SK-N-SH treated with all-trans-retinoic acid at 6 μM for 48 hours (cell line): ENCODE results near the gene PHKG1.
"Not testable (repeated sequence)": the region's sequence is repeated elsewhere in the genome, so short reads cannot be mapped to it uniquely, and the experiment has no call there.

Experiments
- ATAC-seq: fragments of 200-7000 bp; cut with Tn5 transposase; 3 replicates; pipeline ENCODE4 v1.9.1; 2020; ENCODE audit warnings: mild to moderate bottlenecking, moderate library complexity
- ARNTL ChIP-seq: fragments of 450-650 bp; formaldehyde crosslinking; IDR thresholded peaks from 2 replicates; pipeline ENCODE4 v1.5.0; 2020; ENCODE audit warnings: low read depth, mild to moderate bottlenecking, moderate library complexity, borderline replicate concordance
- BACH2 ChIP-seq: fragments of 250-450 bp; sonication (Bioruptor Pico); IDR thresholded peaks from 2 replicates; pipeline ENCODE4 v1.9.0; 2021; ENCODE audit warnings: mild to moderate bottlenecking, borderline replicate concordance
- ESRRG ChIP-seq: fragments of 250-450 bp; sonication (Bioruptor Pico); IDR thresholded peaks from 2 replicates; pipeline ENCODE4 v1.6.1; 2021; ENCODE audit warnings: mild to moderate bottlenecking
- GLIS3 ChIP-seq: fragments of 250-450 bp; sonication (Bioruptor Pico); IDR thresholded peaks from 2 replicates; pipeline ENCODE4 v1.5.0; 2020; ENCODE audit warnings: mild to moderate bottlenecking, moderate library complexity
- ISL1 ChIP-seq: fragments of 250-450 bp; sonication (Bioruptor Pico); IDR thresholded peaks from 2 replicates; pipeline ENCODE4 v2.1.2; 2022; ENCODE audit warnings: mild to moderate bottlenecking, moderate library complexity
- OSR1 ChIP-seq: fragments of 250-450 bp; sonication (Bioruptor Pico); IDR thresholded peaks from 2 replicates; pipeline ENCODE4 v1.8.0; 2022; ENCODE audit warnings: moderate library complexity, mild to moderate bottlenecking, inconsistent platforms
- PPARA ChIP-seq: fragments of 250-450 bp; sonication (Bioruptor Pico); IDR thresholded peaks from 2 replicates; pipeline ENCODE4 v1.5.0; 2020; ENCODE audit warnings: mild to moderate bottlenecking, borderline replicate concordance
- RARB ChIP-seq: fragments of 250-450 bp; sonication (Bioruptor Pico); IDR thresholded peaks from 2 replicates; pipeline ENCODE4 v1.8.0; 2021; ENCODE audit warnings: mild to moderate bottlenecking, moderate library complexity
- SNAI2 ChIP-seq: fragments of 250-450 bp; sonication (Bioruptor Pico); IDR thresholded peaks from 2 replicates; pipeline ENCODE4 v1.5.0; 2020; ENCODE audit warnings: mild to moderate bottlenecking, moderate library complexity
- TCF4 ChIP-seq: fragments of 250-450 bp; sonication (Bioruptor Pico); IDR thresholded peaks from 2 replicates; pipeline ENCODE4 v1.8.0; 2021; ENCODE audit warnings: mild to moderate bottlenecking, moderate library complexity, borderline replicate concordance
- TOX ChIP-seq: fragments of 250-450 bp; sonication (Bioruptor Pico); IDR thresholded peaks from 2 replicates; pipeline ENCODE4 v1.8.0; 2021; ENCODE audit warnings: mild to moderate bottlenecking, moderate library complexity, borderline replicate concordance
- ZC3H10 ChIP-seq: fragments of 250-450 bp; sonication (Bioruptor Pico); IDR thresholded peaks from 2 replicates; pipeline ENCODE4 v1.5.1; 2021; ENCODE audit warnings: mild to moderate bottlenecking, moderate library complexity
- ZFP3 ChIP-seq: fragments of 250-450 bp; sonication (Bioruptor Pico); IDR thresholded peaks from 2 replicates; pipeline ENCODE4 v1.5.0; 2020; ENCODE audit warnings: mild to moderate bottlenecking, moderate library complexity
- ZFP30 ChIP-seq: fragments of 450-650 bp; formaldehyde crosslinking; IDR thresholded peaks from 2 replicates; pipeline ENCODE4 v1.5.0; 2022; ENCODE audit warnings: mild to moderate bottlenecking, moderate library complexity
- ZNF565 ChIP-seq: fragments of 450-650 bp; formaldehyde crosslinking; conservative IDR thresholded peaks from 2 replicates; pipeline ENCODE4 v1.5.0; 2020; ENCODE audit warnings: low read depth, mild to moderate bottlenecking, moderate library complexity
- ZNF70 ChIP-seq: fragments of 450-650 bp; formaldehyde crosslinking; IDR thresholded peaks from 2 replicates; pipeline ENCODE4 v1.5.0; 2020; ENCODE audit warnings: mild to moderate bottlenecking, moderate library complexity
- ZNF8 ChIP-seq: fragments of 450-650 bp; formaldehyde crosslinking; IDR thresholded peaks from 2 replicates; pipeline ENCODE4 v1.5.0; 2020; ENCODE audit warnings: mild to moderate bottlenecking, moderate library complexity
- TF ChIP-seq, protein P1 (sequence below): fragments of 250-450 bp; sonication (Bioruptor Pico); IDR thresholded peaks from 2 replicates; pipeline ENCODE4 v1.5.1; 2021; ENCODE audit warnings: mild to moderate bottlenecking, moderate library complexity
- TF ChIP-seq, protein P2 (sequence below): fragments of 250-450 bp; sonication (Bioruptor Pico); IDR thresholded peaks from 2 replicates; pipeline ENCODE4 v1.5.0; 2020; ENCODE audit warnings: mild to moderate bottlenecking, moderate library complexity
- TF ChIP-seq, protein P3 (sequence below): fragments of 250-450 bp; sonication (Bioruptor Pico); IDR thresholded peaks from 2 replicates; pipeline ENCODE4 v1.8.0; 2020; ENCODE audit warnings: mild to moderate bottlenecking, moderate library complexity, borderline replicate concordance

PHKG1 gene

DNA sequence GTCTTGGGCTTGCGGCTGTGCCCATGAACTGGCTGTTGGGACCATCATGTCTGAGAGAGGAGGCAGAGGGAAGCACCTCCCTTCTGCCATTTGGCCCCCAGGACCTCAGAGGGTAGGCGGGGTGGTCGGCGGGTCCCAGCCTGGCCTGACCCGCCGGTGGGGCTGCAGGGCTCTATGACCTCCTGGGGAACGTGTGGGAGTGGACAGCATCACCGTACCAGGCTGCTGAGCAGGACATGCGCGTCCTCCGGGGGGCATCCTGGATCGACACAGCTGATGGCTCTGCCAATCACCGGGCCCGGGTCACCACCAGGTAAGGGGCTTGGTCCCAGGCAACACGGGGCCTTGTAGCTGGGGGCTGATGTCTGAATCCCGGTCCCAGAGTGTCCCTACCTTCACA, 14.6 kb downstream of the PHKG1 start:
- no peak for ATAC-seq
- TF ChIP-seq, protein P1, sequence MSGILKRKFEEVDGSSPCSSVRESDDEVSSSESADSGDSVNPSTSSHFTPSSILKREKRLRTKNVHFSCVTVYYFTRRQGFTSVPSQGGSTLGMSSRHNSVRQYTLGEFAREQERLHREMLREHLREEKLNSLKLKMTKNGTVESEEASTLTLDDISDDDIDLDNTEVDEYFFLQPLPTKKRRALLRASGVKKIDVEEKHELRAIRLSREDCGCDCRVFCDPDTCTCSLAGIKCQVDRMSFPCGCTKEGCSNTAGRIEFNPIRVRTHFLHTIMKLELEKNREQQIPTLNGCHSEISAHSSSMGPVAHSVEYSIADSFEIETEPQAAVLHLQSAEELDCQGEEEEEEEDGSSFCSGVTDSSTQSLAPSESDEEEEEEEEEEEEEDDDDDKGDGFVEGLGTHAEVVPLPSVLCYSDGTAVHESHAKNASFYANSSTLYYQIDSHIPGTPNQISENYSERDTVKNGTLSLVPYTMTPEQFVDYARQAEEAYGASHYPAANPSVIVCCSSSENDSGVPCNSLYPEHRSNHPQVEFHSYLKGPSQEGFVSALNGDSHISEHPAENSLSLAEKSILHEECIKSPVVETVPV: no peak
- no peak for TF ChIP-seq SNAI2 (CRISPR knock-in tag)

DNA sequence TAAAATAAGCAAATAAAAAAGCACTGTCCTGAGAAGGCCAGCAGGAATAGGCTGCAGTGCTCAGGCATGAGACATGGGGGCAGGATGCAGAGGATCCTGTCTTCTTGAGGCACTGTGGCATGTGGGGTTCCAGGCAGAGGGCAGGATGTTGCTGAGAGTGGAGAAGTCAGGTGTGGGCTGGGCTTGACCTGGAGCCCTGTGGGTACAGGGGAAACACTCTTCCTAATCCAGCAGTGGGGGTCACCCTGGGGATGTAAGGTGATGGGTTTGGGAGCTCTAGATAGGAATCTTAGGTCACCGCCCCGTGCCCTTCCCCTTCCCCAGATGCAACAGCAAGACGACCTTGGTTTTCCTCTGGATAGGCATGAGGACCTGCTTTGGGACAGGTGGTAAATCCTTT, 15.1 kb downstream of the PHKG1 start:
- no peak for ATAC-seq
- no peak for TF ChIP-seq RARB (CRISPR knock-in tag)
- no peak for TF ChIP-seq ZNF8 (CRISPR knock-in tag)
- TF ChIP-seq, protein P1: no peak
- no peak for TF ChIP-seq ISL1
- no peak for TF ChIP-seq ZC3H10 (CRISPR knock-in tag)
- no peak for TF ChIP-seq ZNF565 (CRISPR knock-in tag)
- TF ChIP-seq TOX (CRISPR knock-in tag): no peak
- TF ChIP-seq GLIS3 (CRISPR knock-in tag): no peak
- TF ChIP-seq, protein P2, sequence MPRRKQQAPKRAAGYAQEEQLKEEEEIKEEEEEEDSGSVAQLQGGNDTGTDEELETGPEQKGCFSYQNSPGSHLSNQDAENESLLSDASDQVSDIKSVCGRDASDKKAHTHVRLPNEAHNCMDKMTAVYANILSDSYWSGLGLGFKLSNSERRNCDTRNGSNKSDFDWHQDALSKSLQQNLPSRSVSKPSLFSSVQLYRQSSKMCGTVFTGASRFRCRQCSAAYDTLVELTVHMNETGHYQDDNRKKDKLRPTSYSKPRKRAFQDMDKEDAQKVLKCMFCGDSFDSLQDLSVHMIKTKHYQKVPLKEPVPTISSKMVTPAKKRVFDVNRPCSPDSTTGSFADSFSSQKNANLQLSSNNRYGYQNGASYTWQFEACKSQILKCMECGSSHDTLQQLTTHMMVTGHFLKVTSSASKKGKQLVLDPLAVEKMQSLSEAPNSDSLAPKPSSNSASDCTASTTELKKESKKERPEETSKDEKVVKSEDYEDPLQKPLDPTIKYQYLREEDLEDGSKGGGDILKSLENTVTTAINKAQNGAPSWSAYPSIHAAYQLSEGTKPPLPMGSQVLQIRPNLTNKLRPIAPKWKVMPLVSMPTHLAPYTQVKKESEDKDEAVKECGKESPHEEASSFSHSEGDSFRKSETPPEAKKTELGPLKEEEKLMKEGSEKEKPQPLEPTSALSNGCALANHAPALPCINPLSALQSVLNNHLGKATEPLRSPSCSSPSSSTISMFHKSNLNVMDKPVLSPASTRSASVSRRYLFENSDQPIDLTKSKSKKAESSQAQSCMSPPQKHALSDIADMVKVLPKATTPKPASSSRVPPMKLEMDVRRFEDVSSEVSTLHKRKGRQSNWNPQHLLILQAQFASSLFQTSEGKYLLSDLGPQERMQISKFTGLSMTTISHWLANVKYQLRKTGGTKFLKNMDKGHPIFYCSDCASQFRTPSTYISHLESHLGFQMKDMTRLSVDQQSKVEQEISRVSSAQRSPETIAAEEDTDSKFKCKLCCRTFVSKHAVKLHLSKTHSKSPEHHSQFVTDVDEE (CRISPR knock-in tag): no peak
- no peak for TF ChIP-seq ZFP3 (CRISPR knock-in tag)
- TF ChIP-seq ARNTL (CRISPR knock-in tag): no peak
- no peak for TF ChIP-seq BACH2 (CRISPR knock-in tag)
- no peak for TF ChIP-seq TCF4 (CRISPR knock-in tag)

DNA sequence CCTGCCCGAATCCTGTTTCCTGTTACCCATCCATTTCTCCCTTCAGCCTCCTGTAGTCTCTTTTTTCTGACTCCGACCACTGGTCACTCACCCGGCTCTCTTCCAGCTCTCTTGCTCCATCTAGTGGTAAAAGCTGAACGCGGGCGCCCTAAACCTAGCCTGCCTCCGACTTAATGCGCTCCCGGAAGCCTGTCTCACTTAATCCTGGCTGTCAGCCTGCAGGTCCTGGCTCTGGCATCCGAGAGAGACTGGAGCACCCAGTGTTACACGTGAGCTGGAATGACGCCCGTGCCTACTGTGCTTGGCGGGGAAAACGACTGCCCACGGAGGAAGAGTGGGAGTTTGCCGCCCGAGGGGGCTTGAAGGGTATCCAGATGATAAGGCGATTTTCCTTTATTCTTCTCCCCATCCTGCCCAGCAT, 18.4 kb downstream of the PHKG1 start:
- peak; percentile 94 for ATAC-seq
- no peak for TF ChIP-seq OSR1 (CRISPR knock-in tag)
- no peak for TF ChIP-seq ZNF8 (CRISPR knock-in tag)
- no peak for TF ChIP-seq ZFP30 (CRISPR knock-in tag)
- TF ChIP-seq GLIS3 (CRISPR knock-in tag): no peak
- no peak for TF ChIP-seq ESRRG (CRISPR knock-in tag)
- TF ChIP-seq ISL1: no peak
- TF ChIP-seq TCF4 (CRISPR knock-in tag): no peak
- TF ChIP-seq, protein P2 (CRISPR knock-in tag): no peak
- TF ChIP-seq ARNTL (CRISPR knock-in tag): no peak
- TF ChIP-seq RARB (CRISPR knock-in tag): no peak
- TF ChIP-seq BACH2 (CRISPR knock-in tag): no peak
- TF ChIP-seq, protein P3, sequence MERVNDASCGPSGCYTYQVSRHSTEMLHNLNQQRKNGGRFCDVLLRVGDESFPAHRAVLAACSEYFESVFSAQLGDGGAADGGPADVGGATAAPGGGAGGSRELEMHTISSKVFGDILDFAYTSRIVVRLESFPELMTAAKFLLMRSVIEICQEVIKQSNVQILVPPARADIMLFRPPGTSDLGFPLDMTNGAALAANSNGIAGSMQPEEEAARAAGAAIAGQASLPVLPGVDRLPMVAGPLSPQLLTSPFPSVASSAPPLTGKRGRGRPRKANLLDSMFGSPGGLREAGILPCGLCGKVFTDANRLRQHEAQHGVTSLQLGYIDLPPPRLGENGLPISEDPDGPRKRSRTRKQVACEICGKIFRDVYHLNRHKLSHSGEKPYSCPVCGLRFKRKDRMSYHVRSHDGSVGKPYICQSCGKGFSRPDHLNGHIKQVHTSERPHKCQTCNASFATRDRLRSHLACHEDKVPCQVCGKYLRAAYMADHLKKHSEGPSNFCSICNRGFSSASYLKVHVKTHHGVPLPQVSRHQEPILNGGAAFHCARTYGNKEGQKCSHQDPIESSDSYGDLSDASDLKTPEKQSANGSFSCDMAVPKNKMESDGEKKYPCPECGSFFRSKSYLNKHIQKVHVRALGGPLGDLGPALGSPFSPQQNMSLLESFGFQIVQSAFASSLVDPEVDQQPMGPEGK (CRISPR knock-in tag): no peak
- no peak for TF ChIP-seq PPARA (CRISPR knock-in tag)
- no peak for TF ChIP-seq TOX (CRISPR knock-in tag)
- no peak for TF ChIP-seq ZC3H10 (CRISPR knock-in tag)
- no peak for TF ChIP-seq ZNF565 (CRISPR knock-in tag)
- no peak for TF ChIP-seq ZNF70 (CRISPR knock-in tag)

DNA sequence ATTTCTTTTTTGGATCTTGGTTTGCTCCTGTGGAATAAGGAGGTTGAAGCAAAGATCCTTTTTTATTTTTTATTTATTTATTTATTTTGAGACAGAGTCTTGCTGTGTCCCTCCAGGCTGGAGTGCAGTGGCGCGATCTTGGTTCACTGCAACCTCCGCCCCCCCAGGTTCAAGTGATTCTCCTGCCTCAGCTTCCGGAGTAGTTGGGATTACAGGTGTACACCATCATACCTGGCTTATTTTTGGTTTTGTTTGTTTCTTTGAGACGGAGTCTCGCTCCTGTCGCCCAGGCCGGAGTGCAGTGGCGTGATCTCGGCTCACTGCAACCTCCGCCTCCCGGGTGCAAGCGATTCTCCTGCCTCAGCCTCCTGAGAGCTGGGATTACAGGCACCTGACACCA, 26.4 kb downstream of the PHKG1 start:
- ATAC-seq: not testable (repeated sequence)
